ENCODE measurements around the gene MTA1.
A peak's percentile ranks its signal among the peaks of the same experiment; 100 is the strongest.

MTA1 gene

DNA sequence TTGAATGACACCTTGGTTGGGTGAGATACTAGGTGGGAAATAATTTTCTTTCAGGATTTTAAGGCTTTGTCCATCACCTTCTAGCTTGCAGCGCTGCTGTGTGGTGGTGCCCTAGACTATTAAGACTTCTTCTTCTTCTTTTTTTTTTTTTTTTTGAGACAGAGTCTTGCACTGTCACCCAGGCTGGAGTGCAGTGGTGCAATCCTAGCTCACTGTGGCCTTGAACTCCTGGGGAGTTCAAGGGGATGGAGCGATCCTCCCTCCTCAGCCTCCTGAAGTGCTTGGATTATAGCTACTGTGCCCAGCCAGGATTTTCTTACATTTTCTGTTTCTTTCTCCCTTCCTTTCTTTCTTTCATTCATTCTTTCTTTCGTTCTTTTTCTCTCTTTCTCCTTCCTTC is 10.3 kb upstream of the MTA1 start:
- DNase-seq (ENCODE audit: low read depth) = peak; percentile 43
- TF ChIP-seq POLR2A (IDR thresholded peaks at IDR 0.05; ENCODE audit: extremely low read depth, insufficient read length) (no peak), CTCF (IDR thresholded peaks at IDR 0.05; ENCODE audit: low read depth, low read length) (no peak), MYC (IDR thresholded peaks at IDR 0.05; ENCODE audit: low read depth, low read length) (no peak)
- TF ChIP-seq, protein P1, sequence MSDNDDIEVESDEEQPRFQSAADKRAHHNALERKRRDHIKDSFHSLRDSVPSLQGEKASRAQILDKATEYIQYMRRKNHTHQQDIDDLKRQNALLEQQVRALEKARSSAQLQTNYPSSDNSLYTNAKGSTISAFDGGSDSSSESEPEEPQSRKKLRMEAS (IDR thresholded peaks at IDR 0.05; ENCODE audit: low read depth, low read length) = no peak
- H3K4me3 ChIP-seq (ENCODE audit: low read depth, low read length) = no peak overlapping the region

DNA sequence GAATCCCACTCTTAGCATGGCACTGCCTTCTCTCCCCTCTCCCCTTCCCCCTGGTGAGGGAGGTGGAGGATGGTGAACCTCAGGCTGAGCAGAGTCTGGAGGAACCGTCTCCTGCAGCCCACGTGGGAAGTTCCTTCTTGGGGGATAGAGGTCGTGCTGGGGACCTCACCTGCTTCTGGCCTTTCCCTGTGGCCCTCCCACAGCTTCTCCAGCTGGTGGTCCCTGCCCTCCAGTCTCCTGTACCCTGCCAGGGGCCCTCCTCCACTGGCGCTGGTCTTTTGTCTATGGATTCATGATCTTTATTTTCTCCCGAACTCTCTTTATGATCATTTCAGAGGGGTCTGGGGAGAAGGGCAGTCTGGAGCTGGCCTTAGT is 9.0 kb upstream of the MTA1 start:
- no peak overlapping the region for H3K4me3 ChIP-seq (ENCODE audit: low read depth, low read length)
- no peak for DNase-seq (ENCODE audit: low read depth)
- TF ChIP-seq, protein P1 (IDR thresholded peaks at IDR 0.05; ENCODE audit: low read depth, low read length) = no peak
- TF ChIP-seq MYC (IDR thresholded peaks at IDR 0.05; ENCODE audit: low read depth, low read length) (no peak), POLR2A (IDR thresholded peaks at IDR 0.05; ENCODE audit: extremely low read depth, insufficient read length) (no peak), CTCF (IDR thresholded peaks at IDR 0.05; ENCODE audit: low read depth, low read length) (no peak)

DNA sequence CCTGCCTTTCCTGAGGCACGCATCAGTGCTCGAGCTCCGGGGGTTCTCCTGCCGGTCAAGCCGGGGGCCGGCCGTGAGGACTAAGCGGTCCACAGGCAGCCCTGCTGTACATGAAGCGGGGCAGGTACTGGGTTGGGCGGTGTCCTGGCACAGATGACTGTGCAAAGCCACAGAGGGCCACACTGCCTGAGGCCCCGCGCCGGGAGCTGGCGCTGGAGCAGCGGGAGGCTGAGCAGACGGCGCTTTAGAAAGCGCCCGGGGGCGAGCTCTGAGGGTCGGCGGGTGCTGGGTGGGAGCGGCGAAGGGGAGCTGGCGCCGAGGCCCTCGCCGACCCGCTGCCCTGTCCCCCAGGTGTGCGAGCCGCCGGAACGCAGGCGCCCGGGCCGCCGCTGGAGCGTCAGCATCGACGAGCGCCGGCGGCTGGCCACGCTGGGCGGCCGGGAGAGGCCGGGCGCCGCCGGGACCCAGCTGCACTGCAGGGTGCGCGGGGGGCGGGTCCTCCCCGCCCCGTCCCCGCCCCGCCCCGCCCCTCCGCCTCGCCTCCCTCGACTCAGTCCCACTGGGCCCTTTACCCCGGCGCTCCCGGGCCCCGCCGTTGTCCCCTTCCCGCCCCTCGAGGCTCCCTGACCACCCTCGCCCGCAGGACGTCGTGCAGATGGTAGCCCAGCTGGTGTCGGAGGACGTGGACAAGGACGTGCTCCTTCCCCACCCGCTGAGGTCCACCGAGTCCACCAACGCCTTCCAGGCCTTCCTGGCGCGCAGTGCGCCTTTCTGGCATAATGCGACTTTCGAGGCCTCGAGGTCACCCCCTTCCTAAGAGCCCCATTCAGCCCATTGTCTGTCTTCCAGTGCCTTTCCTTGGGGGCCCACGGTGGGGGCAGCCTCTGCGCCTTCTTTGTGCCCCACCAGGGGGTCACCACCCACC is 8.3 kb upstream of the MTA1 start:
- no peak overlapping the region for H3K4me3 ChIP-seq (ENCODE audit: low read depth, low read length)
- DNase-seq (ENCODE audit: low read depth) = peak; percentile 59

DNA sequence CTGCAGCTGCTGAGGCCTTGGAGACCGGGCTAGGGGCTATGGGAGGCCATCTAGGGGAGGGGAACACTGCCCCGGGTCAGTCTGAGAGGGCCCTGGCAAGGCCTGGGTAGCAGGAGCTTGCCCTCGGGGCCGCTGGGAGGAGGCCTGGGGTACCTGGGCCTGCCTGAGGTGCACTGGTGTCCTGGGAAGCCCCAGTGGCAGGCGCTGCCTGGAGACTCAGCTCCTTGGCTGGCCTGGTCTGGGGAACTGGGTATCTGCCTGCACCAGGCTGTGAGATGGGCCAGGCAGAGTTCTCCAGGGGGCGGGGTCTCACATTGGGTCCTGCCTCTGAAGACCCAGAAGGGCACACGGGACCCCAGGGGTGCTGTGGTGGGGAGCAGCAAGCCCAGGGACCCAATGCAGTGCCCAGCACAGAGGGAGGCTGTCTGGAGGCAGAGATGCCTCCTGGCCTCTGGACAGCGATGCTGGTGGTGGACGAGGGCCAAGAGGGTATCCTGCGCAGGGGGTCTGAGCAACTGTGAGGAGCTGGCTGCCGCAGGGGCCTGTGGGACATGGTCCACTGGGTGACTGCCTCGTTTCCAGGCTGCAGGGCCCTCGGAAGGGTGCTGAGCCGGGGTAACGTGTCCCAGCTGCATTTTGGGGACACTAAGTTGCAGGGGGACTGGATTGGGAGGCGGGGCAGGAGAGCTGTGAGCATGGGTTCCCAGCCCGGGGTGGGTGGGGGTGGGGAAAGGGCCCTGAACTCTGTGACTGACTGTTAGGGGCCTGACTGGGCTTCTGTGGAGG is 7.4 kb upstream of the MTA1 start:
- no peak for DNase-seq (ENCODE audit: low read depth)
- no peak overlapping the region for H3K4me3 ChIP-seq (ENCODE audit: low read depth, low read length)
- no peak for TF ChIP-seq MYC (IDR thresholded peaks at IDR 0.05; ENCODE audit: low read depth, low read length)
- TF ChIP-seq, protein P1 (IDR thresholded peaks at IDR 0.05; ENCODE audit: low read depth, low read length) = no peak
- TF ChIP-seq POLR2A (IDR thresholded peaks at IDR 0.05; ENCODE audit: extremely low read depth, insufficient read length) = no peak
- TF ChIP-seq CTCF (IDR thresholded peaks at IDR 0.05; ENCODE audit: low read depth, low read length) = no peak

More for the DNA sequence above, 8.3 kb upstream of the MTA1 start:
- TF ChIP-seq CTCF (IDR thresholded peaks at IDR 0.05; ENCODE audit: low read depth, low read length) (no peak), MYC (IDR thresholded peaks at IDR 0.05; ENCODE audit: low read depth, low read length) (no peak), POLR2A (IDR thresholded peaks at IDR 0.05; ENCODE audit: extremely low read depth, insufficient read length) (no peak)
- TF ChIP-seq, protein P1 (IDR thresholded peaks at IDR 0.05; ENCODE audit: low read depth, low read length) = no peak

DNA sequence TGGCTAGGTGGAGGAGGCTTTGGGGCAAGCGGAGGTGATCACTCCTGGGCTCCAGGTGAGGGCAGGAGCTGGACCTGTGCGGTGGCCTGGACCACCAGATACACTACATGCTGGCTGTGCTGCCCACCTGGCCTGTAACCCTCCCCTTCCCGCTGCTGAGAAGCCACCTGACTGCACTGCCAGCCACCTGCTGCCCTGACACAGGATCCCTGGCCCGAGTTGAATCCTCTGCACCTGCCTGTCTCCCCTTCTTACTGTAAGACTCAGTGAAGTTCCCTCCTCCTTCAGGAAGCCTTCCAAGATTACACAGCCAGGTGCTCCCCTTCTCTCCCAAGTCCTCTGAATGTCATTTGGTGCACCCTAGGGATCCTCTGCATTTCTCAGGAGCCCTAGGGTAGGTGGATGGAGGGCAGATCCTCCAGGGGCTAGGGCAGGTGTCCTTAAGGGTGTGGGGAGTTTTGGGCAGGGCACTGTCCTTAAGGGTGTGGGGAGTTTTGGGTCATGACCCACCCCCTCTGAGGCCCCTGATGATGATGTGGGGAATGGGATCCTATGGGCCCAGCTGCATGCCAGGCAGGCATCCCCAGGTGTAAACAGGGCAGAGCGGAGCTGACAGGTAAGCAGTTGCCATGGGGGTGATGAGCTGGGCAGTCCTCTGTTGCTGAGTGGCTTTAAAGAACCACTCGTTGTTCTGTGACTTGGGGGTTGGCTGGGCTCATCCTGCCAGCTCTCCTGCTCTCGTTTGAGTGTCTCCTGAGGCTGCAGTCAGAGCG is 6.7 kb upstream of the MTA1 start:
- no peak overlapping the region for H3K4me3 ChIP-seq (ENCODE audit: low read depth, low read length)
- no peak for DNase-seq (ENCODE audit: low read depth)
- no peak for TF ChIP-seq MYC (IDR thresholded peaks at IDR 0.05; ENCODE audit: low read depth, low read length)
- no peak for TF ChIP-seq POLR2A (IDR thresholded peaks at IDR 0.05; ENCODE audit: extremely low read depth, insufficient read length)
- TF ChIP-seq CTCF (IDR thresholded peaks at IDR 0.05; ENCODE audit: low read depth, low read length) = no peak
- TF ChIP-seq, protein P1 (IDR thresholded peaks at IDR 0.05; ENCODE audit: low read depth, low read length) = no peak

Measured in NB4 (cell line).